NCI-H2081 treated with DMSO at 0.1 percent for 48 hours (cell line): ENCODE data around the gene IFT43.

Experiments used
- DNase-seq: peaks from one replicate; lab custom pipeline; 2025; lab: John Stamatoyannopoulos, UW

Gene IFT43

DNA sequence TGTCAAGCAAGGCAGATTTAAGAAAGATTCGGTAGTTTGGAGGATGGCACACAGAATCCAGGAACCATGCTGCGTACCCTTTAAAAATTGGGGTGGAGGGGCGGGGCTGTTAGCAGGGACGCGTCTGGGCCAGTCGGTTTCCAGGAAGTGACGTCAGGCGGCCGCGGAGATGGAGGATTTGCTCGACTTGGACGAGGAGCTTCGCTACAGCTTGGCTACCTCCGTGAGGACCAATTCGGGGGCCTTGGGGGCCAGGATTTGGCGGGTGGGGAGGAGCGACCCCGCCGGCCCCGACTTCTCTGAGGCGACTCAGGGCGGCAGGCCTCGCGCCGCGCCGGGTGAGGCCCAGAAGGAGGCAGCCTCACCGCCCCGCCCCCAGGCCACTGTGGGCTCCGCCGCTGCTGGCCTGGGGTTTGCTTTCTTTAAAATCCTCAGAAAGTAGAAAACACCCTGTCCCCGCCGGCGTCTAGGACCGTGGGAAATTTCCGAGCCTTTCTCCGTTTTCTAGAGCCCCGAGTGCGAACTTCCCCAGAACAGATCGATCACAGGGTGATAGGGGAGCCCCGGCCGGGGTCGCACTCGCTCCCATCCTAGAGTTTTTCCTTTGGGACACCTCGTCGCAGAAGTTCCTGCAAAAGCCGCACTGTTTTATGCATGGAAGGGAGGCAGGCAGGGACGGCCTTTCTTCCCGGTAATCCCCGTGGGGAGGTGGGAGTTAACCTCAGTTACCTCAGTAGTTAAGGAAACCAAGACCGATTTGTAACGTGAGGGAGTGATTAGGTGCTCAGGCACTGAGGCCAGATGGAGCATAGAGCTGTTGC, at the start of gene IFT43:
TSS of gene IFT43 (plus strand) at position 146 of the 821 bp plus-strand sequence. CDS start at position 170, 24 bp downstream.
- no peak for DNase-seq

DNA sequence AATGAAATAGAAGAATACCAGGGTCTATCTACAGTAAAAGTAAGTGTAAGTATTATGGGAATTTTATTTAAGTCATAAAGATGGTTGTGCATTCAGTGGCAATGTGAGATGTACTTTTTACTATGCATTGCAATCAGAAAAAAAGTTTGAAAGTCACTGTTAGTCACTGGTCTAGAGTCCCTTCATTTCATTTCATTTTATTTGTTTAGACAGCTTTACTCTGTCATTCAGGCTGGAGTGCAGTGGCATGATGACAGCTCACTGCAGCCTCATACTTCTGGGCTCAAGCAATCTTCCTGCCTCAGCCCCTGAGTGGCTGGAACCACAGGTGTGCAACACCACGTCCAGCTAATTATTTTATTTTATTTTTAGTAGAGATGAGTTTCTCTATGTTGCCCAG, 46.4 kb upstream of the IFT43 start:
- DNase-seq: no peak

DNA sequence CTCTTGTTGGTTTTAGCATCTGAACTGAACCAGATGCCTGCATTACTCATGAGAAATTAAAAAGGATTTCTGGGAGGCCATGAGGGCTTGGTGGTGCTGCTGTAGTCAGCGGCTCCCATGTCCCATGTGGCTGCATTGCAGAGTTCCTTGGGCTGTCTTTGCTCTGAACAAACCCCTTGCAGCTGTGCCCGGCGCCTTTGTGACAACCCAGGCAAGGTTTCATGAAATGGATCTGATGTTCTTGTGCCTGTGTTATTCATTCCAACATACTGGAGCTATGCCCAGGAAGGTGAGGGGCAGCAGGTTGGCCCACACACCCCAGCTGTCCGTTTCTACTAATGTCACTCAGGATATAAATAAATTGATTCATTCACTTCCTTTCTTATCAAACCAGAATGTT, 44.5 kb upstream of the IFT43 start:
- no peak for DNase-seq

DNA sequence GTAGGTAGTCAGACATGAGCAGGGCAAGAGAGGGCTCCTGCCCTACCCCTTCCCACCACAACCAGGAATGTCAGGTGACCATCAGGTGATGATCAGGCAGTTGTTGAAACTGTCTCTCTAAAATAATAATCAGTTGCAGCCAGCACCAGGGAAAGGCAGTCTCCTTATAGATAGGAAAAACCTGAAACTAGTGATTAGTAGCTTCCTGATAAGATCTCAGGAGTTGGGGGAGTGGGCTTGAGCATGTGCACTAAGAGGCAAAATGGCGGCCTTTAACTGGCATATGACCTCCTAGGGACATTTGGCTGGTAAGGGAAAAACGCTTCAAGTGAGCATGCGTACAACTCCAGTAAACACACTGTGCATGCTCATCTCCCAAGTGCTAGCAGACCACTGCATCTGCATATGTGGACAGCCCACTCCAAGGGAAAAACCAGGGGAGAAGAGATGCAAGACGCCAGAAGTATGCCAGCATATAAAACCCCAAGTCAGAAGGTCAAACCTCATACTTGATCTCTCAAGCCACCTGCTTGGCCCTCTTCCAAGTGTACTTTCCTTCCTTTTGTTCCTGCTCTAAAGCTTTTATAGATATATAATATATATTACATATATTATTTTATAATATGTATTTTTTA, 40.8 kb upstream of the IFT43 start:
- DNase-seq: no peak

DNA sequence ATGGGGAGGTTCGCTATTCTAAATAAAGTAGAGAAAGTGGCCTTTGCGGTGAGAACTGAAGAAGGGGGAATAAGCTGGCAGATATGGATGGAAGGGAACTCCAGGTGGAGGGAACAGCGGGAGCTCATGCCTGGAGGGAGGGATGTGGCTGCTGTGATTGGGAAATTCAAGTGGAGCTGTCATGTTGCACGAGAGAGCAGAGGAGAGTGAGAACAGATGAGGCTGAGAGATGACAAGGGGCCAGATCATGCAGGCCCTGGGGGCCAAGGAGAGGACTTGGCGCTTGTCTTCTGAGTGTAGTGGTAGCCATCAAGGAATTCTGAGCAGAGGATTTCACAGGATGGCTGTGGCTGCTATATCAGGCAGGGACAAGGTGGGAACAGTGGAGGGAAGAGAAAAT, 38.8 kb upstream of the IFT43 start:
- DNase-seq: no peak

DNA sequence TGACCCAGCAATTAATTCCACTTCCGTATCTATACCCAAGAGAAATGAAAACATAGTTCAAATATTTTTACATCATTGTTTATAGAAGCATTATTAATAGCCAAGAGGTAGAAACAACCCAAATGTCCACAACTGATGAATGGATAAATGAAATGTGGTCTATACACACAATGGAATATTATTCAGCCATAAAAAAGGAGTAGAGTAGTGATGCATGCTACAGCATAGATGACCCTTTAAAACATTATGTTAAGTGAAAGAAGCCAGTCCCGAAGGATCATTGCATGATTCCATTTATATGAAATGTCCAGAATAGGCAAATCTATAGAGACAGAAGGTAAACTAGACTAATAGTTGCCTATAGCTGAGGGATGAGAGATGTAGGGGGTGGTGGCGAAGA, 33.1 kb upstream of the IFT43 start:
- no peak for DNase-seq

DNA sequence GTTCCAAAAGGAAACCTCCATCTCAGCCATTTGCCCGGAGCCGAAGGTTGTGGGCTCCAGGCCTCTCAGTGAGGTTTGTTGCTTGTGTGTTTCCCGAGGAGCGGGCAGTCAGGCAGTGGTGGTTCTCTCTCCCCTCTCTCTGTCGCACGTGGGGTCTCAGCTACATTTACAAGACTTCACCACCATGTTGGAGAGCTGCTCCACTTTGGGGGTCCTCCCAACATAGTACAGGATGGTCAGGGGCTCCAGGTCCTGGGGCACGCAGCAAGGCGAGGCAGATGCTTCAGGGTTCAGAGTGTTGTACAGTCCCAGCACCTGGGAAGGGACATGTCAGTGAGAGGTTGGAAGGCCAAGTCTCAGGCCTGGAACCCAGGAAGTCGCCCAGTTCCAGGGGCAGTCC, 26.5 kb upstream of the IFT43 start:
- no peak for DNase-seq

DNA sequence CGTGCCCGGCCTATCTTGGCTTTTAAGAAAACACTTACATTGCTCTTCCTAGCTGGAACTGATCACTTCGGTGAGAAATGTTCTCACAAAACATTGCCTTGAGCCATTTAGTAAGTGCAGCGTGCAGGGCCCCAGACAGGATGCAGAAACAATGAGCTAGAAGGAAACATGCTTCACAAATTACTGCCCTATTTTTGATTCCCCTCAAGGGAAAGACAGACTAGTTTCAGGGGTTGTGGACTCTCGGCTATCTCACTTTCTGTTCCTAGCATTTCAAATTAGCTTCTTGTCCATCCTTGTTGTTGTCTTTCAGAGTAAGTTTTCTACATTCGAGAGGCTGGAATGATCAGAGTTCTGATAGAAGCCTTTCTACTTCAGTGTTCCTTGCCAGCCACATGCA, 25.3 kb upstream of the IFT43 start:
- DNase-seq: no peak

DNA sequence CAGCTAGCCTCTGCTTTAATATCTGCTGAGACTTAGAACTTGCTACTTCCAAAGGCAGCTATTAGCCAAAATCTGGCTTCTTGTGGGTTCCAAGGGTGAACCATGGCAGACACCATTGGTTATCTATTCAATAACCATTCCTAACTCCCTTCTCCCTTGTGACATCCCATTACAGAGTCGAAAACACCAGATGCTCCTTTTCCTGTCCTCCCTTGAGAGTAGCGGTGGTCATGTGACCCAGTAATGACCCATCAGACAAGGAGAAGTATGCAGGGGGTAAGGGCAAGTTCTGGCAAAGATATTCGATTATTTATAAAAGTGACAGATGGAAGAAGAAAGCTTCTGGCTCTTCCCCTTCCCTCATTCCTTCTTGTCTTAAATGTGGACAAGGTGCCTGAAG, 23.9 kb upstream of the IFT43 start:
- no peak for DNase-seq

DNA sequence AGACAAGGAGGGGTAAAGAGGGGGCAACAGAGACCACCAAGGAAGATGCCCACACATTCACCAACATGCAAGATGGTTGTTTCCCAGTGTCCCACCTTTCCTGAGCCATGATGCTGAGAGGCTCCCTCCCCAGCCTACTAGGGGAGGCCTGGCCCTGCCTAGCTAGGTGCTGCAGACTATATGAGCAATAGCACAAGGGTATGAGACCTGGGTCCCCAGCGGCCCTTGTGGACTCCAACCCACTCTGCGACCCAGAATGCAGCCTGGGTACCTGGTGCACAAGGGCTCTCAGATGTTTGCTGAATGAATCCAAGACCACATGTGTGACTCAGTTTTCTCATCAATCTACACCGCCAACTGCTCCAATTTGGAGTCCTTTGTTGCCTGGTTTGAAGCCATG, 17.7 kb upstream of the IFT43 start:
- no peak for DNase-seq

DNA sequence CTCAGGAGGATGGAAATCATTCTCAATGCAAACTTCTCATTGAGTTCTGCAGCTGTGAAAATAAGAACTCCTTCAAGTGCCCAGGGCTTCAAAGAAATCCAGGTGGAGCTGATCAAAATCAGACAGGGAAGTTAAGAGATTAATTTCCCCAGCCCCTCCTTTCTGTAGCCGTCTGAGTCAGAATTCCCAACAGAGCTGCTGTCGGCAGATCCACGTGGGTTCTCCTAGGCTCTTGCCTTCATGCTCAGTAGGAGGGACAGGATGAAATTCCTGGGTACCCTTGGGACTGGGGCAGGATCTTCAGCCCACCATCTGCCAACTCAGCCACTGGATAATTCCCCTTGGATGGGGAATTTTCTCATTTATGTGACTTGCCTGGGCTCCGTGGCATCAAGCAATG, 17.1 kb upstream of the IFT43 start:
- no peak for DNase-seq

DNA sequence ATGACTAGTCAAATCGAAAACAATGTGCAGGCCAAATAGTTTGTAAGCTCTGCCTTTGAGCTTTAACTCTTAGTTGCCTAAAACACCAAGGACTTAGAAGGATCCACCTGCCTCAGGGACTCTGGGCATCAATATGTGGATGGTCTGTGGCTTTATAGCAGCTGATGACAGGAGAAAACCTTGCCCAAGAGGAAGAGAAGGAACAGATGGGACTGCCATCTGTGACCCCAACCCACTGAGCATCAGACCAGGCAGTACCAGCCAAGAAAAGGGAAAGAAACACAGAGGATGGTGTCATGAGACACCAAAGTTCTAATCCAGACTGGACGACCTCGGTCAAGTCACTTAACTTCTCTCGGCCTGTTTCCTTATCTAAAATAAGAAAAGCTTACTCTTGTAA, 16.4 kb upstream of the IFT43 start:
- DNase-seq: no peak

DNA sequence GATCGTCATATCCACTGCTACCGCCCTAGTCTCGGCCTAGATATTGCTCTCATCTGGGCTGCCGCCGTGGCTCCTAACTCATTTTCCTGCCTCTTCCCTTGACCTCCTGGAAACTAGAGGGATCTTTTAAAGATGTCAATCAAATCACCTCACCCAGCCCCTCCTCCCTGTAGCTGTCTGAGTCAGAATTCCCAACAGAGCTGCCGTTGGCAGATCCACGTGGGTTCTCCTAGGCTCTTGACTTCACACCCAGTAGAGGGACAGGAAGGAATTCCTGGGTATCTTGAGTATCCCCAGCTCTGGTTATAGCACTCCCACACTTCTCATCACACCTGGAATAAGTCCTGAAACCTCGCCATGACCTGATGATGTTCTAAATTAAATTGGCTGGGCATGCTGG, 15.7 kb upstream of the IFT43 start:
- DNase-seq: no peak

DNA sequence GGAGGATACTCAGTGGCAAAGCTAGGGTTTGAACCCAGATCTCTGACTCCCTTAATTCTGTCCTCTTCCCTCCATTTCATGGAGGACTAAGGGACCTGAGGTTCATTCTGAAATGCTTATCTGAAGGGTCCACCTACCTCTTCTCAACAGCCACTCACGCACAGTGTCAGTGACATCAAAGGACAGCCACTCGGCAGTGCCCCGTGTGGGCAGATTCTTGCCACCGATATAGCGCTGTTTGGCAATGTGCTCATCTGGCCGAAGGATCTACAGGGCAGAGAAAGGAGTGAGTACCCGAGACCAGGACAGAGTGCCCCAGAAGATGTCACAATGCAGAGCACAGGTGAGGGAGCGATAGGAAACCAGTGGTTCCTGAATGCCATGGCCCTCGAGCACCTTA, 14.6 kb upstream of the IFT43 start:
- no peak for DNase-seq

DNA sequence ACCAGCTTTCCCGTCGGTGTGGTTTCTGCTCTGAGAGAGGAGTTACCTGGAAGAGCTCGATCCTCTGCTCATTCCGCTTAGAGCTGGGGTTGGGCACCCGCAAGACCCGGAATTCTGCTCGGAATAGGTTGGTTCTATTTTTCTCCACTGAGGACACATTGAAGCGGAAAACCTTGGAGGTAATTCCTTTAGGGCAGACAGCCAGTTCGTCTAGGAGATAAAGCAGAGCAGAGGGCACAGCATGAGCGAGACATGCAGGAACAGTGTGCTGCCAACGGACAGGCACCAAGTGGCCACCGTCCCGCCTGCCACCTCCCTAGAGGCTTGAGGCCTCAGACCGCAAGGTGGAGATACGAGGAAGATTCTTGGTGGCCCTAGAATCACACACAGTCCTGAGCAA, 14.1 kb upstream of the IFT43 start:
- DNase-seq: no peak

DNA sequence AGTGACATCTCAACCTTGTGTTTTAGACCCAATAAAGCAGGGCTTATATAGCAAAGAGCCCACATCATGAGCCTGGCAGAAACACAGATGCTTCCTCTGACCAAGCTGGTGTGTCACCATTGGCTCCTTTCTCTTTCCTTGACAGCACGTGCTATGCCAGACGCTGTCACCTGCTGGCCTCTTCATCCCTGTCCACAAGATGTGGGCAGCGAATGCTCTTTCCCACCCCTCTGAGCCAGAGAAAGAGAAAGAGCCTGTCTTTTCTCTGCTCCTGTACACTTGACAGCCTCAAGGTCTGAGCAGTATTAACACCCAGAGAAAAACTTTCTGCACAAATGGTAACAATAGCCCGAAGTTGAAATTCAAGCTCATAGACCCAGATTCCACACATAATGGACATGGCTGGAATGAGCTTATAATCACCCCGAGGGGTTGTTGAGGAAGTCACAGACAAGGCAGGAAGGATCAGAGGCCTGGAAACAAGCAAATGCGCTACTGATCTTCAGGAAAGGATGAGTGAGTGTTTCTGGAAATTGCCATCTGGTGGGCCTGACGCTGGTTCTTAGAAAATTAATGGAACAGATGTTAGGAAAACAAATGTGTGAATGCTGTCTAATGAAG, 12.7 kb upstream of the IFT43 start:
- no peak for DNase-seq

DNA sequence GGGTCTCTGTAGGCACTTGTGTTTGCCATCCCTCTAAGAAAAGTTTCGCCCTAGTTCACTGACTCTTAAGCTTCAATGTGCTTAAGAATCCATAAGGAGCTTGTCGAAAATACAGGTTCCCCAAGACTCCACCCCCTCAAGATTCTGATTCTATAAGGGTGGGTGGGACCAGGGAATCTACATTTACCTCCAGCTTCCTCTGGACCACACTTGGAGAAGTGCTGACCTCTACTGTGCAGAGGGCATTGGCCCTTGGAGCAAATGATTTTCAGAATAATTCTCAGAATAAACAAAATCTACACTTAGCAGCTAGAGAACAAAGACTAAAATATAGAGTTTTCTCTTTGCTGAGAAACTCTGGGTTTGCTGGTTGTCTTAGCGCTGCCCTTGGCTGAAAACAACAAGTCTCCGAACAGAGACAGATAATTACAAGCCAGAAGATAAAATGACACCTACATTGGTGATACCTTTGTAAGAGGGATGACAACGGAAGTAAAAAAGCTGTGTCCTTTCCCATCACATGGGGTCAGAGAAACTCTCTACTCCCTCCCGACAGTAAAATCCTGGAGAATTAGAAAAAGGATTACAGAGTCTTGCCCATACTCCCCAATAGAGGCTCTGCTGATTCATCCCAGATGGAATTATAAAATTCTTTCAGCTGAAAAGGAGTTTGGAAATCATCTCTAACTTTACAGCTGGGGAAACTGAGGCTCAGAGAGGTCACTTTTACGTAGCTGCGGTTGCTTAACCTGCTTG, 8.6 kb upstream of the IFT43 start:
- no peak for DNase-seq

DNA sequence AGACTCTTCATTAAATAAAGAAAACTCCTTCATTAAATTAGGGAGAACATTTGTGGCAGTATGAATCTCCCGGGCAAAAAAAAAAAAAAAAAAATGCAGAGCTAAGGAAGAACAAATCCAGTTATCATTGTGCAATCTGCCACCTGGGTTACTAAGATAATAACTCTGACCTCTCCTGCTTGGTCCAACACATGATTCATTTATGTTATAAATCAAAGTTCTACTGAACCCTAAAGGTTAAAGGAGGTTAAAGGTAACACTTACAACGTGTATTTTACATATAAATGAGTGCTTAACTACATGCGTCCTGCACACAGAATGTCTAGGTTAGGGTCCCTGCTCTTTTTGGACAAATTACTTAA, 8.0 kb upstream of the IFT43 start:
- DNase-seq: no peak

DNA sequence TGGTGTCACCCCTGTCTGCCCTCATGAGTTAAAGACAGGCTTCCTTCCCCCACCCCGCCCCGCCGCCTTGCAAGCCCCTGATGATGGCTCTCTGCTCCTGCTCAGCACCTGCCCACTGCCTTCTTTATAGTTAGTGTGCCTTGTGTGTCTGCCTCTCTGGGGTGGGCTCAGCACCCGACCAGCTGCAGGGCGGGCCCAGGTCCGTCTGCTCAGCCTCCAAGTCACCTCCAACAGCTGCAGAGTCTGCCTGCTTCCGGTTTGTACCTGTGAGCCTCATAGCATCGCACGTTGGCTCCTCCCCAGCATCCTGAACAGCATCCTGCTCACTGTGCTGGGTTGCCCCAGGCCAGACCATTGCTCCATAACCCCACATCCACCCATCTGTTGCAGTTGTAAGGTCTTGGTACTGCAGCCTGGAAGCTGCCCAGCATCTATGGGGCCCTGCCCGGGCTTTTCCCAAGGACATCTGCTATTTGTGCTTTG, 7.3 kb upstream of the IFT43 start:
- no peak for DNase-seq

DNA sequence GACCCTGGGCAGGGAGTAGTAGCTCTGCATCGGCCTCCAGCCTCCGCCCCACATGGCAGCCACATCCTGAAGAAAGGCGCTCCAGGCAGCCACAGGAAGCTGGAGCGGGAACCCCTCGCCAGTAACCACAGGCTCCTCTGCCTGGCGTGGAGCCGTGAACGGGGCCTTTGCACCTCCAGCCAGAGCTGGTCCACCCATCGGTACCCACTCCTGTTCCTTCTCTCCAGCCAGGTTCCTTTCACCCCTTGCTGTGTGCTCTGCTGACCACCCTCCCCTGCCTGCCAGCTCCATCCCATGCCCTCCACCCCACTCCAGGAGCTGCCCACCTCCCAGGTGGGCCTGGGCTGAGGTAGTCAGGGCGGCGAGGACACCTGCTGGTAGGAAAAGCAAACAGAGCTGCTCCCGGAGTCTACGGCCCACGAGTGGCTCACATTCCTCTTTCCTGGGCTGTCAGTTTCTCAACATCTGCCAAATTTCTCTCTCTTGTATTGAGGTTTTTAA, 6.4 kb upstream of the IFT43 start:
- DNase-seq: no peak

DNA sequence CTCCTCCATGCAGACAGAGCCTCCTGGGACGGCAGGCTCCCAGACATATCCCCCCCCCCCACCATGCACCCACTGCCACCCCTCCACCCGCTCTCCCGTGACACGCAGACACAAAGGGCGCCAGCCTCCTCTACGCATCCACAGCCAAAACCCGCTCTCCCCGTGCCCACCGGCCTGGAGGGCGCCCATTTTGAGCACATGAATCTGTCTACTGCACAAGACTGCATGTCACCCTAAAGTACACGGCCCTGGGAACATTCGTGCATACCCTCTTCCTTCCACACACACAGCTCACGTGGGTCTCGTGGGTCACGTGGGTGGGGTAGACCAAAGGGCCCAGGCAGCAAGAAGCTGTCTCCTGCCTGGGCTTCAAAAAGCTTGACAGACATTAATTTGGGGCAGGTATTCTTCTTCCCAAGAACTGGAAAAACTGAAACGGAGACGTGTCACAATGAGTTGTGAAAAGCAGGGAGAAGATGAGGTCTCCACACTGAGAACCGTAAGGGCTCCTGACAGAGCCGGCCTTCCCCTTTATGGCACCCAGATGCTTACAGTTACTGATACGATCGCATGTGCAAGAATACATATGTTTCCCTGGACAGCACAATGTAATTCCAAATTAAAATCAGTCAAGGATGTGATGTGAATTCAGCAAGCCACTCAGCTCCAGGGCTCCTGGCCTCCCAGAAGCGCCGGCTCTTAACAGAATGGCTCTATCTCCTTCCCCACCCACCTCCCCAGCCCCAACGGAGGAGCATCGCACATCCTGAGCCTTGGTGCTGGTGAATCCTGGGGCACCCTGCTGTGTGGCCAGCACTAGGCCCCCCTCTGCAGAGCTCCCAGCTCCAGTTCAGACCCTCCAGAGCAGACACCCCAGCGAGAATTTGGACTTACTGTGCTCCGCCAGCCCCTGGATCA, 5.7 kb upstream of the IFT43 start:
- no peak for DNase-seq
